ENCODE data around the gene MYMX. TPM values are rescaled to one million over a fixed set of nuclear protein-coding genes. Genes with fewer than 3 reads are reported as not detected.

Gene MYMX
- total and polyA plus RNA-seq, 2 of the 13 experiments (the other 11 are each of a cell fraction or from before 2014, with no cell fraction given) = not detected

DNA sequence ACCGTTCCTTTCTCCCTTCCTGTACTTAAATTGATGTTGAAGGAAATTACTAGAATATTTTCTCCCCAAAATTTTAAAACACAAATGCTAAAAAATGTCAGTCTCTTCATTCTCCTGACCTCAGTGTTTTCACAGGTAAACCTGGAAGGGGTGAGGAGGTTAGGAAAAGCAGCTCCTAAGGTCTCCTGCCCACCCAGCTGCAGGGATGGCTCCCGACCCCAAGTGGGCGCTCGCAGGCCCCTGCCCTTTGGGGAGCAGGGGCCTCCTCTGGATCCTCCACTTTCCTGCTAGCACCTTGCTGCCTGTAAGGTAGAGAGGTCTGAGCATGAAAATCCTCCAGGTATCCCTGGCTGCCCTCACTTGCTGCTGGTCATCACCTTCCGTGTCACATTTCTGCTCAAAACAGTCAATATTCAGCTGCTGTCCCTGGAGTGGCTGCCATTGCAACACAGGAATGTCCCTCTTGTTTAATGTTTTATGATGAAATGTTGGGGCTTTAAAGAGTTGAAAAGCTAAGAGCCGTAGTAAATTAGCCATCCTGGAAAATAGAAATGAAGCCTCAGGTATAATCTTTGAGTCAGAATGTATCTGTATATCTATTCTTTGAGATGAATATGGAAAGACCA lies 19.3 kb downstream of the MYMX start:
- intact Hi-C loops (cut with micrococcal nuclease; ENCODE audit: unreplicated experiment) = loop anchor here (2.0 to 5.0 kb wide), 2 partner anchors 124 to 139 kb away; no protein-coding TSS in a partner anchor
- DNase-seq (ENCODE audit: low spot score) (peak; percentile 55), FAIRE-seq (peak; percentile 46), ATAC-seq (no peak)
- Histone ChIP-seq H3K9me3 (ENCODE audit: low read length) (no peaks in the 10 kb centered on the region), H3K4me1 (ENCODE audit: insufficient read depth, low read length) (peaks cover 52% of the 10 kb centered on the region), H3K36me3 (replicated peaks in 1 of 2; ENCODE audit: control insufficient read depth in 1 of 2, insufficient read depth in 2 of 2, low read length in 2 of 2) (peaks cover 5 to 12% of the 10 kb centered on the region in 2 experiments), H3K4me3 (replicated peaks in 1 of 3; ENCODE audit: insufficient read depth in 1 of 3, low read depth in 2 of 3, low read length in 3 of 3) (no peak overlapping the region), H3K27ac (ENCODE audit: extremely low read length, insufficient read depth, low read length) (peak overlapping the region; percentile 8), H3K27me3 (ENCODE audit: control insufficient read depth in 1 of 2, insufficient read depth in 2 of 2, low read length in 2 of 2) (no peaks in the 10 kb centered on the region), H3K9ac (ENCODE audit: insufficient read depth, low read depth, low read length) (no peak overlapping the region), H3K4me2 (ENCODE audit: low read depth, low read length) (no peak overlapping the region), H4K20me1 (ENCODE audit: insufficient read depth, low read length) (no peaks in the 10 kb centered on the region), H2AFZ (ENCODE audit: low read length) (no peak overlapping the region), H3K79me2 (ENCODE audit: insufficient read depth, low read length) (no peaks in the 10 kb centered on the region)
- BruUV-seq (replicated peaks) = no TSS peak
- 37% methylated on average over 6 of the region's 6 CpGs for WGBS (ENCODE audit: low lambda C conversion rate)
- in situ Hi-C loops (cut with HindIII; ENCODE audit: extremely low pct_ligation_motif_present, low pct_unique_long_range_greater_than_20kb) = loop anchor here (5.0 kb wide), 1 partner anchor 134 kb away; no protein-coding TSS in a partner anchor
- ChIA-PET CTCF (ENCODE audit: low intra/inter-chr PET ratio, low total read pairs) (interaction anchor here (3.5 to 5.3 kb wide), 2 partner anchors 63 to 140 kb away, joined by 36 to 38 read pairs; no protein-coding TSS in a partner anchor), POLR2A (interaction anchor here (0.7 to 3.7 kb wide), 10 partner anchors 10 to 521 kb away, joined by 3 to 48 read pairs (median 4); partner anchors contain the start of genes HSP90AB1, SLC29A1 and SLC35B2)
- no peak for TF ChIP-seq HNRNPH1 (optimal IDR thresholded peaks at IDR 0.05; ENCODE audit: low read depth, low read length)
- no peak for TF ChIP-seq PHF5A (CRISPR knock-in tag; IDR thresholded peaks at IDR 0.05; ENCODE audit: low read depth, unreplicated experiment)
- no peak for TF ChIP-seq CREM (IDR thresholded peaks at IDR 0.05)
- TF ChIP-seq CREM (CRISPR knock-in tag; IDR thresholded peaks at IDR 0.05) = no peak
- TF ChIP-seq, protein P1, sequence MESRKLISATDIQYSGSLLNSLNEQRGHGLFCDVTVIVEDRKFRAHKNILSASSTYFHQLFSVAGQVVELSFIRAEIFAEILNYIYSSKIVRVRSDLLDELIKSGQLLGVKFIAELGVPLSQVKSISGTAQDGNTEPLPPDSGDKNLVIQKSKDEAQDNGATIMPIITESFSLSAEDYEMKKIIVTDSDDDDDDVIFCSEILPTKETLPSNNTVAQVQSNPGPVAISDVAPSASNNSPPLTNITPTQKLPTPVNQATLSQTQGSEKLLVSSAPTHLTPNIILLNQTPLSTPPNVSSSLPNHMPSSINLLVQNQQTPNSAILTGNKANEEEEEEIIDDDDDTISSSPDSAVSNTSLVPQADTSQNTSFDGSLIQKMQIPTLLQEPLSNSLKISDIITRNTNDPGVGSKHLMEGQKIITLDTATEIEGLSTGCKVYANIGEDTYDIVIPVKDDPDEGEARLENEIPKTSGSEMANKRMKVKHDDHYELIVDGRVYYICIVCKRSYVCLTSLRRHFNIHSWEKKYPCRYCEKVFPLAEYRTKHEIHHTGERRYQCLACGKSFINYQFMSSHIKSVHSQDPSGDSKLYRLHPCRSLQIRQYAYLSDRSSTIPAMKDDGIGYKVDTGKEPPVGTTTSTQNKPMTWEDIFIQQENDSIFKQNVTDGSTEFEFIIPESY (CRISPR knock-in tag; IDR thresholded peaks at IDR 0.05) = no peak
- no peak for TF ChIP-seq CC2D1A (CRISPR knock-in tag; IDR thresholded peaks at IDR 0.05)
- no peak for TF ChIP-seq ZNF605 (CRISPR knock-in tag; IDR thresholded peaks at IDR 0.05)
- TF ChIP-seq GPBP1L1 (CRISPR knock-in tag; IDR thresholded peaks at IDR 0.05) = no peak
- TF ChIP-seq ZNF205 (CRISPR knock-in tag; IDR thresholded peaks at IDR 0.05) = no peak
- no peak for TF ChIP-seq REXO4 (CRISPR knock-in tag; IDR thresholded peaks at IDR 0.05; ENCODE audit: borderline replicate concordance)
- no peak for TF ChIP-seq ARNT2 (CRISPR knock-in tag; IDR thresholded peaks at IDR 0.05; ENCODE audit: low read depth)
- TF ChIP-seq HNF4G (IDR thresholded peaks at IDR 0.05; ENCODE audit: borderline replicate concordance, low read depth, low read length) = no peak
- no peak for TF ChIP-seq HNF4G (CRISPR knock-in tag; IDR thresholded peaks at IDR 0.05; ENCODE audit: borderline replicate concordance, low read depth)
- no peak for TF ChIP-seq ZBTB20 (CRISPR knock-in tag; IDR thresholded peaks at IDR 0.05; ENCODE audit: borderline replicate concordance, low read depth)
- TF ChIP-seq RORA (CRISPR knock-in tag; IDR thresholded peaks at IDR 0.05) = no peak
- 0 out of 2 replicates have a peak, but pooled peaks have one; percentile 18 for TF ChIP-seq FOSL2 (CRISPR knock-in tag; IDR thresholded peaks at IDR 0.05)
- TF ChIP-seq, protein P2, sequence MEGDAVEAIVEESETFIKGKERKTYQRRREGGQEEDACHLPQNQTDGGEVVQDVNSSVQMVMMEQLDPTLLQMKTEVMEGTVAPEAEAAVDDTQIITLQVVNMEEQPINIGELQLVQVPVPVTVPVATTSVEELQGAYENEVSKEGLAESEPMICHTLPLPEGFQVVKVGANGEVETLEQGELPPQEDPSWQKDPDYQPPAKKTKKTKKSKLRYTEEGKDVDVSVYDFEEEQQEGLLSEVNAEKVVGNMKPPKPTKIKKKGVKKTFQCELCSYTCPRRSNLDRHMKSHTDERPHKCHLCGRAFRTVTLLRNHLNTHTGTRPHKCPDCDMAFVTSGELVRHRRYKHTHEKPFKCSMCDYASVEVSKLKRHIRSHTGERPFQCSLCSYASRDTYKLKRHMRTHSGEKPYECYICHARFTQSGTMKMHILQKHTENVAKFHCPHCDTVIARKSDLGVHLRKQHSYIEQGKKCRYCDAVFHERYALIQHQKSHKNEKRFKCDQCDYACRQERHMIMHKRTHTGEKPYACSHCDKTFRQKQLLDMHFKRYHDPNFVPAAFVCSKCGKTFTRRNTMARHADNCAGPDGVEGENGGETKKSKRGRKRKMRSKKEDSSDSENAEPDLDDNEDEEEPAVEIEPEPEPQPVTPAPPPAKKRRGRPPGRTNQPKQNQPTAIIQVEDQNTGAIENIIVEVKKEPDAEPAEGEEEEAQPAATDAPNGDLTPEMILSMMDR (CRISPR knock-in tag; IDR thresholded peaks at IDR 0.05) = peak; percentile 24; the same call in 1 of the 2 replicates
